22Rv1 (cell line): Measurements from ENCODE around the gene LAT.

Source experiments
- ZFX ChIP-seq: fragments of 450-650 bp; IDR thresholded peaks from 2 replicates; pipeline ENCODE4 v1.6.1; 2017; ENCODE audit warnings: antibody characterized with exemption, borderline replicate concordance
- TF ChIP-seq, protein P1 (sequence below): fragments of 450-650 bp; IDR thresholded peaks from 2 replicates; pipeline ENCODE4 v1.5.1; 2017; ENCODE audit warnings: mild to moderate bottlenecking

- TF ChIP-seq, protein P1, sequence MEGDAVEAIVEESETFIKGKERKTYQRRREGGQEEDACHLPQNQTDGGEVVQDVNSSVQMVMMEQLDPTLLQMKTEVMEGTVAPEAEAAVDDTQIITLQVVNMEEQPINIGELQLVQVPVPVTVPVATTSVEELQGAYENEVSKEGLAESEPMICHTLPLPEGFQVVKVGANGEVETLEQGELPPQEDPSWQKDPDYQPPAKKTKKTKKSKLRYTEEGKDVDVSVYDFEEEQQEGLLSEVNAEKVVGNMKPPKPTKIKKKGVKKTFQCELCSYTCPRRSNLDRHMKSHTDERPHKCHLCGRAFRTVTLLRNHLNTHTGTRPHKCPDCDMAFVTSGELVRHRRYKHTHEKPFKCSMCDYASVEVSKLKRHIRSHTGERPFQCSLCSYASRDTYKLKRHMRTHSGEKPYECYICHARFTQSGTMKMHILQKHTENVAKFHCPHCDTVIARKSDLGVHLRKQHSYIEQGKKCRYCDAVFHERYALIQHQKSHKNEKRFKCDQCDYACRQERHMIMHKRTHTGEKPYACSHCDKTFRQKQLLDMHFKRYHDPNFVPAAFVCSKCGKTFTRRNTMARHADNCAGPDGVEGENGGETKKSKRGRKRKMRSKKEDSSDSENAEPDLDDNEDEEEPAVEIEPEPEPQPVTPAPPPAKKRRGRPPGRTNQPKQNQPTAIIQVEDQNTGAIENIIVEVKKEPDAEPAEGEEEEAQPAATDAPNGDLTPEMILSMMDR = no peak
- TF ChIP-seq ZFX = no peak
Measured at GRCh38 chr16:28937222-28937876, 47.5 kb upstream of the LAT start.
